Parathyroid adenoma (tissue), 2 donors: ENCODE data around the gene RUSF1.
"Not testable (repeated sequence)": the region's sequence is repeated elsewhere in the genome, so short reads cannot be mapped to it uniquely, and the experiment has no call there.

Experiments used
- H2AFZ ChIP-seq: fragments of 300-600 bp; sonication (generic); one replicate; pipeline ENCODE4 v1.7.0; 2017; ENCODE audit warnings: antibody characterized with exemption, mild to moderate bottlenecking
- H3K27ac ChIP-seq: fragments of 300-600 bp; sonication (generic); one replicate; pipeline ENCODE4 v1.7.0; 2017
- H3K27me3 ChIP-seq: fragments of 300-600 bp; sonication (generic); one replicate; pipeline ENCODE4 v1.7.0; 2017; ENCODE audit warnings: low read length; ENCODE audit not compliant: control insufficient read depth, insufficient read depth
- H3K36me3 ChIP-seq: fragments of 300-600 bp; sonication (generic); one replicate; pipeline ENCODE4 v1.7.0; 2017; ENCODE audit warnings: low read length; ENCODE audit not compliant: control insufficient read depth, insufficient read depth
- H3K4me1 ChIP-seq: fragments of 300-600 bp; sonication (generic); one replicate; pipeline ENCODE4 v1.7.0; 2017; ENCODE audit warnings: control low read depth
- H3K4me2 ChIP-seq: fragments of 300-600 bp; sonication (generic); one replicate; pipeline ENCODE4 v1.7.0; 2017; ENCODE audit warnings: low read length
- H3K4me3 ChIP-seq: fragments of 300-600 bp; sonication (generic); one replicate; pipeline ENCODE4 v1.7.0; 2017; ENCODE audit warnings: low read depth, low read length
- H3K79me2 ChIP-seq: fragments of 300-600 bp; sonication (generic); one replicate; pipeline ENCODE4 v1.7.0; 2017; ENCODE audit warnings: control low read depth
- H3K9ac ChIP-seq: fragments of 300-600 bp; sonication (generic); one replicate; pipeline ENCODE4 v1.7.0; 2017; ENCODE audit warnings: mild to moderate bottlenecking
- H3K9me3 ChIP-seq: fragments of 300-600 bp; sonication (generic); one replicate; pipeline ENCODE4 v1.7.0; 2017; ENCODE audit warnings: low read length; ENCODE audit not compliant: control insufficient read depth
- CTCF ChIP-seq: fragments of 300-600 bp; sonication (generic); IDR thresholded peaks from one replicate; pipeline ENCODE4 v1.7.0; 2017; ENCODE audit warnings: antibody characterized with exemption, mild to moderate bottlenecking
- donor health status: primary hyperparathyroidism.

RUSF1 gene

GRCh38 chr16:31451681-31452351 is 56.4 kb downstream of the RUSF1 start:
- peak overlapping the region; percentile 4 for H3K4me3 ChIP-seq
- peak overlapping the region; percentile 74 for H3K27ac ChIP-seq
- H3K9me3 ChIP-seq, result no peaks in the 10 kb centered on the region
- peaks cover 22% of the 10 kb centered on the region for H3K79me2 ChIP-seq
- H3K4me2 ChIP-seq, result peak overlapping the region; percentile 4
- no peaks in the 10 kb centered on the region for H3K36me3 ChIP-seq
- H3K4me1 ChIP-seq, result peaks cover 35% of the 10 kb centered on the region
- H3K27me3 ChIP-seq, result no peaks in the 10 kb centered on the region
- TF ChIP-seq CTCF, result peak; percentile 82
- peak overlapping the region; percentile 51 for H2AFZ ChIP-seq
- no peak overlapping the region for H3K9ac ChIP-seq

- peak overlapping the region; percentile 4 for H3K4me2 ChIP-seq
- H3K36me3 ChIP-seq, result no peaks in the 10 kb centered on the region
- H3K27me3 ChIP-seq, result no peaks in the 10 kb centered on the region
- H3K4me3 ChIP-seq, result peak overlapping the region; percentile 4
- H3K79me2 ChIP-seq, result peaks cover 20% of the 10 kb centered on the region
- peak overlapping the region; percentile 74 for H3K27ac ChIP-seq
- H3K9ac ChIP-seq, result no peak overlapping the region
- peaks cover 35% of the 10 kb centered on the region for H3K4me1 ChIP-seq
- H2AFZ ChIP-seq, result peak overlapping the region; percentile 51
- no peak for TF ChIP-seq CTCF
- H3K9me3 ChIP-seq, result no peaks in the 10 kb centered on the region
Measured at GRCh38 chr16:31451201-31451600, 57.0 kb downstream of the RUSF1 start.

GRCh38 chr16:31445931-31446330 is 62.3 kb downstream of the RUSF1 start:
- not testable (repeated sequence) for H3K27ac ChIP-seq, H3K4me2 ChIP-seq, H3K36me3 ChIP-seq, H2AFZ ChIP-seq, H3K79me2 ChIP-seq, H3K4me3 ChIP-seq, H3K9me3 ChIP-seq, H3K27me3 ChIP-seq, H3K4me1 ChIP-seq, H3K9ac ChIP-seq

- Histone ChIP-seq H3K9ac (no peak overlapping the region), H3K79me2 (peaks cover 4% of the 10 kb centered on the region), H3K4me3 (no peak overlapping the region), H2AFZ (peak overlapping the region; percentile 95), H3K4me1 (no peaks in the 10 kb centered on the region), H3K27me3 (no peaks in the 10 kb centered on the region), H3K9me3 (no peaks in the 10 kb centered on the region), H3K27ac (no peak overlapping the region), H3K36me3 (no peaks in the 10 kb centered on the region), H3K4me2 (no peak overlapping the region)
- no peak for TF ChIP-seq CTCF
Measured at GRCh38 chr16:31441956-31442355, 66.2 kb downstream of the RUSF1 start.

- Histone ChIP-seq H3K79me2 (peaks cover 4% of the 10 kb centered on the region), H2AFZ (no peak overlapping the region), H3K27me3 (no peaks in the 10 kb centered on the region), H3K36me3 (no peaks in the 10 kb centered on the region), H3K4me1 (no peaks in the 10 kb centered on the region), H3K27ac (no peak overlapping the region), H3K9ac (no peak overlapping the region), H3K4me3 (no peak overlapping the region), H3K9me3 (no peaks in the 10 kb centered on the region), H3K4me2 (no peak overlapping the region)
- TF ChIP-seq CTCF, result no peak
Measured at GRCh38 chr16:31440516-31441184, 67.5 kb downstream of the RUSF1 start.
